Nucleus accumbens (tissue), 56 donors: ENCODE results near the gene RPS6KB2.
"Not testable (repeated sequence)": the region's sequence is repeated elsewhere in the genome, so short reads cannot be mapped to it uniquely, and the experiment has no call there.

ENCODE experiments used
- DNase-seq, 56 donors: peaks; one replicate each; lab custom pipeline; 2025; lab: John Stamatoyannopoulos, UW

The RPS6KB2 gene

DNA sequence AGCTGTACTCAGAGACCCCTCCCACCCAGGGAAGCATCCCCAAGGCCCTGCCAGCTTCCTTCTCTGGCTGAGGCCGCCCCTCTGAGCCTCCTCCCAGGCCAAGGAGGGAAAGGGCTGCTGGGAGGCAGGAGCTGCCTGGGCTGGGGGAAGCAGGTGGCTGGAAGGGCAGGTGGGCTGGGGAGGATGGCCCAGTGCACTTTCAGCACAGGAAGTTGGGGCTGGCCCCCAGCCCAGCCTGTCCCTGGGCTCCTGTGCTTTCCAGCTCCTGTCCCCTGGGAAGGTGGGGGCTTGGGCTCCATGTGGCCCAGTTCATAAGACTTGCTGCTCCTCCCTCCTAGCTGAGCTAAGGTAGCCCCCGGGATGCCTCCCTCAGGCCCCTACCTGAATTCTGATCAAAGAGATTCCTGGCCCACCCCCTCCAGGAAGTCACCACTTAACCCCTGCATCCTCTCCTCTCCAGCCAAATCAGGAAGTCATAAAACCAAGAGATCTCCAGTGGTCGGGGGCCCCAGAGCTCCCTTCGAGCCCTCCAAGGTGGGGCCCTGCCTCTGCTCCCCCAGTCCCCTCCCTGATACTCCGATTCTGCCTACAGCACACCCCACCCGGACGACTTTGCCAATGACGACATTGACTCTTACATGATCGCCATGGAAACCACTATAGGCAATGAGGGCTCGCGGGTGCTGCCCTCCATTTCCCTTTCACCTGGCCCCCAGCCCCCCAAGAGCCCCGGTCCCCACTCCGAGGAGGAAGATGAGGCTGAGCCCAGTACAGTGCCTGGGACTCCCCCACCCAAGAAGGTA is 31.5 kb upstream of the RPS6KB2 start:
- DNase-seq: no peak

GRCh38 chr11:67397536-67397935 is 30.8 kb upstream of the RPS6KB2 start:
- no peak for DNase-seq

- peak in 4 of 56 donors; percentile 30 to 57 (median 46) for DNase-seq
Observed at GRCh38 chr11:67397986-67398660, 30.2 kb upstream of the RPS6KB2 start.

DNA sequence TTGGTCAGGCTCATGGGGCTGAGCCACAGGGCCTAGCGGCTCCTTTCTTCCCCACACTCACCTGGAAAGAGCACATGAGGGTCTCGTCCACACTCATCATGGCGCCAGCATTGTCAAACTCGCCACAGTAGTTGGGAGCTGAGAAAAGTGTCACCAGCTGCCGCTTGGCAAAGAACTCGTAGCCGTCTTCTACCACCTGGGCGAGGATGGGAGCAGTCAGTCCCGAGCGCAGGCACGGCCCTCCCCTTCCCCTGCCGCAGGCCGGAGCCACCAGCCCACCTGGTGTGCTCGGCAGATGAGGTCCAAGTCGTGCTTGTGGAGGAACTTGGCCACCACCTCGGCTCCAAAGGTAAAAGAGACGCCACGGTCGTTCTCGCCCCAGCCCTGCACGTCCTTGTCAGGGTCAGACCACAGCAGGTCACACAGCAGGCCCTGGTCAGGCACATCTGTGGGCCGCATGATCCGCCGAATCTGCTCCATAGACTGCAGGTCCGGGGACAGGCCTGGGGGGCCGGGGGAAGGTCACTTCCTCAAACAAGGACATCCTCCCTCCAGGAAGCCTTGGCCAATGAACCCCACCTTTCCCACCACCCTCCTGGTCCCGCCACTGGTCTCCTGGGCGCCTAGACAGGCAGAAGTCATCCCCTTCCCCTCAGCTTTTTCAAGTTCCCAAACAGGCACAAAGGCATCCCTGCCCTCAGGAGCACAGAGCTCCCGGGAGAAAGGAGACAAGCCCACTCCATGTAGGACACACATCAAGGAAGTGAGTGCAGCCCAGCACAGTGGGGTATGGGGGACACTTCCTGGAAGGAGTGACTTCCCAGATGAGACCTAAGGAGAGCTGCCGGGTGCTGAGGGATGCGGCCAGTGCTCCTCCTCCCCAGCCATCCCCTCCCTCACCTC is 29.4 kb upstream of the RPS6KB2 start:
- DNase-seq: no peak

GRCh38 chr11:67400251-67400941 is 27.9 kb upstream of the RPS6KB2 start:
- DNase-seq: no peak

- peak in 1 of 56 donors; percentile 60 for DNase-seq
Observed at GRCh38 chr11:67400942-67401494, 27.3 kb upstream of the RPS6KB2 start.

- DNase-seq: peak; percentile 58 to 97 (median 89)
Observed at GRCh38 chr11:67401495-67402191, 26.7 kb upstream of the RPS6KB2 start, which contains the start of gene PPP1CA. PPP1CA (minus strand) TSS chr11:67401858; CDS start chr11:67401782, 76 bp downstream.

GRCh38 chr11:67402192-67402839 is 26.0 kb upstream of the RPS6KB2 start:
- DNase-seq: not testable (repeated sequence)

GRCh38 chr11:67403085-67403484 is 25.2 kb upstream of the RPS6KB2 start:
- DNase-seq: not testable (repeated sequence)

GRCh38 chr11:67404515-67405195 is 23.6 kb upstream of the RPS6KB2 start:
- DNase-seq: peak in 1 of 56 donors; percentile 45

GRCh38 chr11:67405196-67405567 is 23.1 kb upstream of the RPS6KB2 start:
- DNase-seq: no peak

DNA sequence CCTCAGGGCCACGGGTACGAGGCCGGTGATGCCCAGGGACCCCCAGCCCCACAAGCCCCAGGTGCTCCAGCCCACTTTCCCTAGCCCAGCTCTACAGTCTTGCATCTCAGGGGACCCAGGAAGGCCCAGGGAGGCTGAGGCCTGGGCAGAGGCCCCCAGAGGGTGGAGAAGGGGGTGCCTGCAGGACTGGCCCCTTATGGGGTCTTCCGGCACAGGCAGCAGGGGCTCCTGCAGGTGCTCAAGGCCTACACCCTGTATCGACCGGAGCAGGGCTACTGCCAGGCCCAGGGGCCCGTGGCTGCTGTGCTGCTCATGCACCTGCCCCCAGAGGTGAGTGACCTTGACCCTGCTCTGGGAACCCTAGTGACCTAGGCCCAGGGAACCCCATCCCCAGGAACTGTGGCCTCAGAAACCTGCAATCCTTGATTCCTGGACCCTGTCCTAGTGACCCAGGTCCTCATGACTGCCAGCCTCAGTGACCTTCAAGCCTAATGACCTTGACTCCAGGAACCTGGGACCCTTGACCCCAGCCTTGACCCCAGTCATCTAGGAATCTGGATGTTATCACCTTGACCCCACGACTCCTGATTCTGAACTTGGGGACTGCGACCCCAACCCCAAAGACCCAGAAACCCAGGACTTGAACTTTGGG is 22.5 kb upstream of the RPS6KB2 start:
- DNase-seq: no peak

- DNase-seq: no peak
Observed at GRCh38 chr11:67406420-67406968, 21.8 kb upstream of the RPS6KB2 start.

DNA sequence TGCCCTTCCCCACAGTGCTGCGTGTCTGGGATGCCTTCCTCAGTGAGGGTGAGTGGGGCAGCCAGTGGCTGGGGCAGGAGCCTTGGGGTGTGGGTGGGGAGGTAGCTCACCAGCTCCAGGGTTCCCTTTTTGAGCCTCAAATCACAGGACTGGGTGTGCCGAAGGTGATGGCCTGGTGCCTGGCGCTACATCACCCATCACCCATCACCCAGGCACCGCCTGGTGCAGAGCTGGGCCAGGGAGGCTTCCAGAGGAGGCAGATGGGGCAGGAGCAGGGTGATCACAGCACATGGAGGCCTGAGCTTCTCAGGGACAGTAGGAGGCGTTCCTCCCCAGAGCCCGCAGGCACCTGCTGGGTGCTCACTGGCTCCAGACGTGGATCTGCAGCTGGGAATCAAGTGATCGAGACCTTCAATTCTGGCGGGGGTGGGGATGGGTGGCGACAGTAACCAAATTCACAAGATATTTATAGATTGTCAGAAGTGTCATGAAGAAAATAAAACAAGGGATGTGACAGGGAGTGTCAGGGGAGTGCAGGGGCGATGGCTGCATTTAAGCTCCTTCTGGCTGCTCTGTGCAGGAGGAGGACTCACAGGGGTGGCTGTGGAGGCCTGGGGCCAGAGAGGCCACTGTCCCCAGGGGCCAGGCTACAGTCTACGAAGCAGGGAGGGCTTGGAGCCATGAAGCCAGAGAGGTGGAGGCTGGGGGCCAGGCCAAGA is 21.2 kb upstream of the RPS6KB2 start:
- DNase-seq: peak in 46 of 56 donors; percentile 28 to 83 (median 63)

- DNase-seq: peak in 1 of 56 donors; percentile 18
Observed at GRCh38 chr11:67407688-67408163, 20.6 kb upstream of the RPS6KB2 start.

GRCh38 chr11:67408437-67409200 is 19.7 kb upstream of the RPS6KB2 start:
- DNase-seq: peak in 1 of 56 donors; percentile 38
